Neural cell (in vitro differentiated cells): ENCODE measurements around the gene DLG4.
A peak's percentile ranks its signal among the peaks of the same experiment; 100 is the strongest.

Experiments
- CTCF ChIP-seq: fragments of 450-650 bp; IDR thresholded peaks from 2 replicates; pipeline ENCODE4 v1.5.1; 2014; ENCODE audit warnings: antibody characterized with exemption, mild to moderate bottlenecking, moderate library complexity; ENCODE audit not compliant: poor library complexity, severe bottlenecking
- EZH2 ChIP-seq: fragments of 200-600, 300-800 bp; shearing (Covaris generic), sonication (generic); IDR thresholded peaks from 2 replicates; pipeline ENCODE4 v1.6.1; 2014; ENCODE audit warnings: antibody characterized with exemption, low read length, borderline replicate concordance, mild to moderate bottlenecking; ENCODE audit not compliant: insufficient read depth, poor library complexity, severe bottlenecking
- MXI1 ChIP-seq: fragments of 450-650 bp; conservative IDR thresholded peaks from 2 replicates; pipeline ENCODE4 v1.6.1; 2014; ENCODE audit warnings: antibody characterized with exemption, mild to moderate bottlenecking; ENCODE audit not compliant: poor library complexity, severe bottlenecking
- POLR2AphosphoS5 ChIP-seq: IDR thresholded peaks from 2 replicates; pipeline ENCODE4 v1.6.1; 2012
- RAD21 ChIP-seq: fragments of 450-650 bp; conservative IDR thresholded peaks from 2 replicates; pipeline ENCODE4 v1.6.1; 2014; ENCODE audit warnings: antibody characterized with exemption, mild to moderate bottlenecking, moderate library complexity
- REST ChIP-seq: IDR thresholded peaks from 2 replicates; pipeline ENCODE4 v1.6.1; 2012; ENCODE audit warnings: borderline replicate concordance
- TAF1 ChIP-seq: IDR thresholded peaks from 2 replicates; pipeline ENCODE4 v1.6.1; 2012; ENCODE audit warnings: low read depth

DNA sequence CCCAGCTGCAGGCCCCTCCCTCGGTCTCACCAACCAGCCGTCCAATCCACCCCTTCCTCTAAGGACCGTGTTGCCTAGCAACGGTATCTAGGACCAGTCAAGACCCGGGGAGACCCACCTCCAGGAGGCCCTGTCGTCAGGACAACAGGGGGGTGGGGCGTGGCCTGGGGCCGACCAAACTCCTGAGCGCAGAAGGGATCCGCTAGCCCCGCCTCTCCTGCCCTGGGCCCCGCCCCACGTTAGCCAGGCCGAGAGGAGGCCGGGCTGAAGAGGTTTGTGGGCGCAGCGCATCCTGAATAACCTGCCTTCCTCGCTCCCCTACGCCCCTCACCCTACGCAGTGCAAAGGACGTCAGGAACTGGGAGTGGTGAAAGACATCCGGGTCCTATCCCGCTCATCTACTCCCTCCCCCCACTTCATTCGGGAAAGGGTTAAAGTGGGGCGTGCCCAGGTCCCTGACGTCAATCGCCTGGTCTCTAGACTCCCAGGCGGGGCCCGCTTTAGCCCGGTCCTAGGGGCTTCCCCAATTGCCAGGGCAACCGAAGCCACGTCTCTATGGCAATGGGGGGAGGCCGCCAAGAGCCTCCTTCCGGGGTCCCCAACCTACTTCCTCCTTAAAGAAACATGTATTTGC, 14.7 kb downstream of the DLG4 start:
- TF ChIP-seq CTCF (no peak), REST (no peak), EZH2 (no peak), RAD21 (peak; percentile 35), TAF1 (no peak), MXI1 (peak; percentile 81), POLR2AphosphoS5 (peak; percentile 96)
